ENCODE measurements around the gene PRTFDC1. TPM values are rescaled to one million over a fixed set of nuclear protein-coding genes. Genes with fewer than 3 reads are reported as not detected.

PRTFDC1 gene
- total and polyA plus RNA-seq, 2 of the 8 experiments (the other 6 are each of a cell fraction or from before 2014, with no cell fraction given): 5.9 to 6.6 TPM

DNA sequence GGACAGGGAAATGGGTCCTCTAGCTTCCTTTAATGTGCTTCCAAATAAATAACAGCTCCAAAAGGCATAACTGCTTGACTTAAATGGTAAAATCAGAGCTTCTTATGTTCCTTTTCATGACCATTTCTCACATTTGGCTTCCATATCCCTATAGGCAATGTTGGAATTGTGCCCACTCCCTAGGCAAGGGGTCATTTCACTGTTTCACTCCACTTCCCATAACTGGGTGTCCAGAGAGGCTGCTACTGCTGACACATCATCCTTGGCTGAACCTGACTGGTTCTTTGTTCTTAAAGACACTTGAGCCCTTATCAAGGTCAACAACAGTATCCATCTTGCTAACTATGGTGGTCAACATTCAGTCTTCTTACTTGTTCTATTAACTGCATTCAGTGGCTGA lies 37.1 kb downstream of the PRTFDC1 start:
- no peak for FAIRE-seq
- CTCF ChIA-PET (ENCODE audit: partially characterized antibody): interaction anchor here (0.9 to 1.7 kb wide), 2 partner anchors 10 to 188 kb away, joined by 3 to 4 read pairs; no protein-coding TSS in a partner anchor
- H2BK12ac ChIP-seq (ENCODE audit: low read depth, low read length): no peak overlapping the region

More for the DNA sequence above, 37.1 kb downstream of the PRTFDC1 start:
- H2BK15ac ChIP-seq (ENCODE audit: low read length): no peak overlapping the region
- H4K20me1 ChIP-seq (replicated peaks in 1 of 2; ENCODE audit: control insufficient read depth in 1 of 2, insufficient read depth in 2 of 2, low read length in 2 of 2): no peaks in the 10 kb centered on the region
- H3K79me1 ChIP-seq (ENCODE audit: low read depth, low read length): no peaks in the 10 kb centered on the region
- H3K23me2 ChIP-seq (ENCODE audit: low read depth, low read length): no peaks in the 10 kb centered on the region
- H3K4ac ChIP-seq (replicated peaks; ENCODE audit: insufficient read length, low read depth, low read length): no peak overlapping the region
- H2AFZ ChIP-seq (ENCODE audit: low read length): no peak overlapping the region
- H3K27ac ChIP-seq (ENCODE audit: low read depth, low read length): no peak overlapping the region
- H4K91ac ChIP-seq (replicated peaks; ENCODE audit: insufficient read length, low read length): no peak overlapping the region
- no peak overlapping the region for H4K8ac ChIP-seq (ENCODE audit: extremely low read depth, insufficient read depth, low read length)
- no peak overlapping the region for H3K18ac ChIP-seq (ENCODE audit: extremely low read depth, low read length)
- no peak for DNase-seq (ENCODE audit: low read depth in 1 of 2, low spot score in 2 of 2)
- H3K4me1 ChIP-seq (replicated peaks in 1 of 4; ENCODE audit: control insufficient read depth in 3 of 4, insufficient read depth in 4 of 4, low read length in 3 of 4): no peaks in the 10 kb centered on the region
- H2BK20ac ChIP-seq (ENCODE audit: low read length): no peak overlapping the region
- no peaks in the 10 kb centered on the region for H3K27me3 ChIP-seq (replicated peaks in 1 of 4; ENCODE audit: control insufficient read depth in 3 of 4, extremely low read depth in 1 of 4, insufficient read depth in 3 of 4, low read length in 3 of 4)
- TF ChIP-seq EZH2 (IDR thresholded peaks at IDR 0.05; ENCODE audit: low read depth, low read length, severe bottlenecking) (no peak), KDM5A (IDR thresholded peaks at IDR 0.05; ENCODE audit: low read length) (no peak)
- no peak overlapping the region for H2BK5ac ChIP-seq (ENCODE audit: low read depth, low read length)
- no peak overlapping the region for H4K5ac ChIP-seq (ENCODE audit: insufficient read length, low read depth, low read length)
- POLR2A ChIA-PET (ENCODE audit: partially characterized antibody): interaction anchor here (1.3 kb wide), 1 partner anchor 37 kb away, joined by 6 read pairs; no protein-coding TSS in a partner anchor
- no peak overlapping the region for H3K4me2 ChIP-seq (ENCODE audit: insufficient read depth in 1 of 2, low read depth in 2 of 2, low read length in 2 of 2)
- H3K14ac ChIP-seq (ENCODE audit: insufficient read length): no peak overlapping the region
- no peaks in the 10 kb centered on the region for H3K36me3 ChIP-seq (ENCODE audit: control insufficient read depth in 2 of 4, insufficient read depth in 4 of 4, low read length in 3 of 4)
- no peak overlapping the region for H2BK120ac ChIP-seq (replicated peaks; ENCODE audit: low read depth, low read length)
- no peak overlapping the region for H3K56ac ChIP-seq (replicated peaks; ENCODE audit: insufficient read length, low read depth, low read length)
- H3K9me3 ChIP-seq (ENCODE audit: insufficient read depth in 2 of 2, low read depth in 1 of 2, low read length in 1 of 2): 0 out of 4 replicates have a peak, but pooled peaks cover 0 to 2% of the 10 kb centered on the region in 2 experiments
- H3K4me3 ChIP-seq (ENCODE audit: extremely low read depth in 1 of 4, insufficient read depth in 2 of 4, low read depth in 3 of 4, low read length in 4 of 4): no peak overlapping the region
- no peak overlapping the region for H3K23ac ChIP-seq (ENCODE audit: insufficient read length)
- H2AK5ac ChIP-seq (ENCODE audit: low read depth, low read length): no peak overlapping the region
- H3K9ac ChIP-seq (replicated peaks in 1 of 4; ENCODE audit: extremely low read depth in 1 of 4, low read depth in 3 of 4, low read length in 3 of 4): no peak overlapping the region
- no peaks in the 10 kb centered on the region for H3K79me2 ChIP-seq (ENCODE audit: control insufficient read depth in 1 of 2, insufficient read depth in 2 of 2, low read length in 2 of 2)

Data from H1 (cell line).